GM23338 (cell line): Measurements from ENCODE around the gene CYB5R4. TPM values are rescaled to one million over a fixed set of nuclear protein-coding genes. Genes with fewer than 3 reads are reported as not detected.
"Not testable (repeated sequence)": the region's sequence is repeated elsewhere in the genome, so short reads cannot be mapped to it uniquely, and the experiment has no call there.

Experiments used
- ATAC-seq: fragments of 200-7000 bp; cut with Tn5 transposase; 3 replicates; pipeline ENCODE4 v1.9.1; 2020
- DNase-seq: peaks from one replicate; pipeline ENCODE4 v3.0.0-alpha.2; 2015; ENCODE audit warnings: low spot score
- H2AFZ ChIP-seq: fragments of 200-600 bp; sonication (generic); 2 replicates; pipeline ENCODE4 v1.8.0; 2016; ENCODE audit warnings: antibody characterized with exemption, mild to moderate bottlenecking, moderate library complexity
- H3F3A ChIP-seq: fragments of 200-600 bp; sonication (generic); replicated peaks from 2 replicates; pipeline ENCODE4 v1.8.0; 2017; ENCODE audit warnings: antibody characterized with exemption, mixed run types, low read depth
- H3K27ac ChIP-seq: fragments of 200-600 bp; sonication (generic); 2 replicates; pipeline ENCODE4 v1.6.1; 2016; ENCODE audit warnings: low read depth
- H3K27me3 ChIP-seq: fragments of 200-600 bp; sonication (generic); 2 replicates; pipeline ENCODE4 v1.8.0; 2016; ENCODE audit warnings: mild to moderate bottlenecking, mixed run types, moderate library complexity; ENCODE audit not compliant: insufficient read depth
- H3K36me3 ChIP-seq: fragments of 200-600 bp; sonication (generic); 2 replicates; pipeline ENCODE4 v1.8.0; 2016; ENCODE audit warnings: mild to moderate bottlenecking; ENCODE audit not compliant: insufficient read depth
- H3K4me1 ChIP-seq: fragments of 200-600 bp; sonication (generic); 2 replicates; pipeline ENCODE4 v1.8.0; 2016; ENCODE audit warnings: mild to moderate bottlenecking, moderate library complexity; ENCODE audit not compliant: insufficient read depth
- H3K4me2 ChIP-seq: fragments of 200-600 bp; sonication (generic); 2 replicates; pipeline ENCODE4 v1.7.1; 2017; ENCODE audit warnings: mixed run types
- H3K4me3 ChIP-seq: fragments of 200-600 bp; sonication (generic); 2 replicates; pipeline ENCODE4 v1.6.1; 2016; ENCODE audit warnings: mixed run types
- H3K79me2 ChIP-seq: fragments of 200-600 bp; sonication (generic); replicated peaks from 2 replicates; pipeline ENCODE4 v1.8.0; 2017; ENCODE audit warnings: mild to moderate bottlenecking; ENCODE audit not compliant: insufficient read depth
- H3K9me2 ChIP-seq: fragments of 200-600 bp; sonication (generic); 2 replicates; pipeline ENCODE4 v1.8.0; 2017; ENCODE audit not compliant: insufficient read depth
- H4K20me1 ChIP-seq: fragments of 200-600 bp; sonication (generic); replicated peaks from 2 replicates; pipeline ENCODE4 v1.8.0; 2017; ENCODE audit warnings: mild to moderate bottlenecking; ENCODE audit not compliant: insufficient read depth
- H3K27ac Mint-ChIP-seq: 2 replicates; pipeline ENCODE4 v1.8.0; 2020; ENCODE audit warnings: inconsistent platforms, mild to moderate bottlenecking, moderate library complexity, mixed read lengths
- H3K27me3 Mint-ChIP-seq: 3 replicates; pipeline ENCODE4 v1.8.0; 2022; ENCODE audit warnings: low read depth, mild to moderate bottlenecking, moderate library complexity, mixed read lengths, inconsistent platforms; ENCODE audit not compliant: insufficient read depth, poor library complexity
- H3K36me3 Mint-ChIP-seq: 3 replicates; pipeline ENCODE4 v1.8.0; 2021; ENCODE audit warnings: low read depth, mild to moderate bottlenecking, inconsistent platforms, moderate library complexity, mixed read lengths
- H3K4me1 Mint-ChIP-seq: 3 replicates; pipeline ENCODE4 v1.8.0; 2020; ENCODE audit warnings: mild to moderate bottlenecking, inconsistent platforms, mixed read lengths
- H3K4me3 Mint-ChIP-seq: 3 replicates; pipeline ENCODE4 v1.8.0; 2021; ENCODE audit warnings: moderate library complexity, mild to moderate bottlenecking, inconsistent platforms, mixed read lengths
- H3K9me3 Mint-ChIP-seq: 3 replicates; pipeline ENCODE4 v1.8.0; 2020; ENCODE audit warnings: moderate library complexity, mild to moderate bottlenecking, inconsistent platforms, mixed read lengths
- EZH2phosphoT487 ChIP-seq: fragments of 200-600 bp; sonication (generic); IDR thresholded peaks from one replicate; pipeline ENCODE4 v1.8.1; 2018; ENCODE audit warnings: antibody characterized with exemption; ENCODE audit not compliant: unreplicated experiment
- JUNB ChIP-seq: IDR thresholded peaks from one replicate; pipeline ENCODE4 v1.6.1; 2016; ENCODE audit warnings: antibody characterized with exemption; ENCODE audit not compliant: unreplicated experiment
- ZNF462 ChIP-seq: fragments of 250-450 bp; sonication (Bioruptor Pico); IDR thresholded peaks from 2 replicates; pipeline ENCODE4 v1.5.0; 2020; ENCODE audit warnings: mild to moderate bottlenecking, moderate library complexity
- polyA plus RNA-seq: library from polyadenylated mRNA; unstranded; fragments of >200 nt; fragmentation: Nextera tagmentation; extraction: Ambion mirVana; gene quantifications from 2 replicates; pipeline ENCODE4 v1.2.1, GENCODE V29; 2016
- total RNA-seq: library from RNA; depleted of rRNA; stranded (reverse); fragments of >200 nt; shearing (Covaris generic); gene quantifications from 2 replicates; pipeline ENCODE4 v1.2.3, GENCODE V29; 2014

The CYB5R4 gene
- total and polyA plus RNA-seq, 2 experiments from 2014 or later, result 8.9 to 17.2 TPM

GRCh38 chr6:83907623-83908390 lies 48.3 kb downstream of the CYB5R4 start:
- H3K27ac Mint-ChIP-seq, result not testable (repeated sequence)

GRCh38 chr6:83908813-83909212 lies 49.3 kb downstream of the CYB5R4 start:
- Mint-ChIP-seq H3K27ac (no peak overlapping the region), H3K27me3 (peaks cover 3% of the 10 kb centered on the region), H3K36me3 (no peaks in the 10 kb centered on the region), H3K4me3 (no peak overlapping the region), H3K4me1 (peaks cover 28% of the 10 kb centered on the region), H3K9me3 (peaks cover 3% of the 10 kb centered on the region; the same call in 1 of the 3 replicates)
- H3K79me2 ChIP-seq, result peaks cover 29% of the 10 kb centered on the region
- no peaks in the 10 kb centered on the region for H3K36me3 ChIP-seq
- H3K27me3 ChIP-seq, result no peaks in the 10 kb centered on the region
- H3F3A ChIP-seq, result no peaks in the 10 kb centered on the region
- TF ChIP-seq EZH2phosphoT487 (no peak), JUNB (no peak), ZNF462 (CRISPR knock-in tag) (no peak)
- ATAC-seq (no peak), DNase-seq (no peak)
- no peaks in the 10 kb centered on the region for H3K9me2 ChIP-seq
- no peak overlapping the region for H3K4me3 ChIP-seq
- H4K20me1 ChIP-seq, result no peaks in the 10 kb centered on the region
- H3K27ac ChIP-seq, result no peak overlapping the region
- peaks cover 35% of the 10 kb centered on the region for H3K4me1 ChIP-seq
- no peak overlapping the region for H2AFZ ChIP-seq
- H3K4me2 ChIP-seq, result no peak overlapping the region

More at GRCh38 chr6:83907623-83908390, 48.3 kb downstream of the CYB5R4 start:
- not testable (repeated sequence) for H3K27me3 Mint-ChIP-seq, H3K9me3 Mint-ChIP-seq, H3K9me2 ChIP-seq, ATAC-seq, H3K27me3 ChIP-seq, H3K4me3 Mint-ChIP-seq, H4K20me1 ChIP-seq, H2AFZ ChIP-seq, H3K27ac ChIP-seq, H3K36me3 ChIP-seq, H3K4me2 ChIP-seq, DNase-seq, H3K36me3 Mint-ChIP-seq, H3K4me3 ChIP-seq, H3F3A ChIP-seq
- H3K4me1 Mint-ChIP-seq, result peaks cover 23% of the 10 kb centered on the region
- H3K79me2 ChIP-seq, result peaks cover 40% of the 10 kb centered on the region
- peaks cover 33% of the 10 kb centered on the region for H3K4me1 ChIP-seq
